ENCODE results near the gene RPL27A.

DNA sequence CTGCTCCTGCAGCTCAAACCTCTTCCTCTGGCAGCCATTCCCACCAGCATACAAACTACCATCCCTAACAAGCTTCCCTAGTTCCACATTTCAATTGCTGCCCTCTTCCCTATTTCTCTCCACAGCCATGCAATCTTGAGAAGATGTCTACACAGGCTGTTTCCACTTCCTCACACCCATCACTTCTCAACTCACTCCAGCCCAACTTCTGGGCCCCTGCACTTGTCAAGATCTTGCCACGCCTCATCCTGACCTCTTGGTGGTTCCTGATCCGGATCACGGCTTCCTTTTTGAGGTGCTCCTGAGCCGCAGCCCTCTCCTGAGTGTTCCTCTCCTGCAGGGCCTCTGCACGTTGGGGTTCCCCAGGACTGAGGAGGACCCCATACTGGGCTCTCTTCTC, 22.6 kb downstream of the RPL27A start:
- TF ChIP-seq POLR2A (IDR thresholded peaks at IDR 0.05): no peak
- TF ChIP-seq, protein P1, sequence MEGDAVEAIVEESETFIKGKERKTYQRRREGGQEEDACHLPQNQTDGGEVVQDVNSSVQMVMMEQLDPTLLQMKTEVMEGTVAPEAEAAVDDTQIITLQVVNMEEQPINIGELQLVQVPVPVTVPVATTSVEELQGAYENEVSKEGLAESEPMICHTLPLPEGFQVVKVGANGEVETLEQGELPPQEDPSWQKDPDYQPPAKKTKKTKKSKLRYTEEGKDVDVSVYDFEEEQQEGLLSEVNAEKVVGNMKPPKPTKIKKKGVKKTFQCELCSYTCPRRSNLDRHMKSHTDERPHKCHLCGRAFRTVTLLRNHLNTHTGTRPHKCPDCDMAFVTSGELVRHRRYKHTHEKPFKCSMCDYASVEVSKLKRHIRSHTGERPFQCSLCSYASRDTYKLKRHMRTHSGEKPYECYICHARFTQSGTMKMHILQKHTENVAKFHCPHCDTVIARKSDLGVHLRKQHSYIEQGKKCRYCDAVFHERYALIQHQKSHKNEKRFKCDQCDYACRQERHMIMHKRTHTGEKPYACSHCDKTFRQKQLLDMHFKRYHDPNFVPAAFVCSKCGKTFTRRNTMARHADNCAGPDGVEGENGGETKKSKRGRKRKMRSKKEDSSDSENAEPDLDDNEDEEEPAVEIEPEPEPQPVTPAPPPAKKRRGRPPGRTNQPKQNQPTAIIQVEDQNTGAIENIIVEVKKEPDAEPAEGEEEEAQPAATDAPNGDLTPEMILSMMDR (IDR thresholded peaks at IDR 0.05): no peak

Data from testis (tissue), 2 donors.